H1 (cell line): ENCODE measurements around the gene NSUN7.

Experiments used
- CTCF ChIP-seq, 3 experiments: IDR thresholded peaks; 1 replicate in 2 of 3; 2 replicates in 1 of 3; pipeline versions ENCODE4 v1.5.1 to v1.6.1; 2011; ENCODE audit warnings: low read length in 3 of 3, mild to moderate bottlenecking in 3 of 3, inconsistent platforms in 2 of 3, low read depth in 1 of 3, moderate library complexity in 1 of 3; ENCODE audit not compliant: insufficient read depth in 1 of 3; ENCODE audit errors: control extremely low read depth in 1 of 3
- EP300 ChIP-seq, 2 experiments: IDR thresholded peaks; 1 replicate in 1 of 2; 2 replicates in 1 of 2; pipeline ENCODE4 v1.6.1; 2011 to 2012; ENCODE audit warnings: low read depth in 2 of 2, low read length in 2 of 2, mild to moderate bottlenecking in 2 of 2, borderline replicate concordance in 1 of 2, inconsistent platforms in 1 of 2, moderate library complexity in 1 of 2
- JUN ChIP-seq: IDR thresholded peaks from 2 replicates; pipeline ENCODE4 v1.6.1; 2011; ENCODE audit warnings: low read depth, mild to moderate bottlenecking, improper control_type of control experiment, low read length
- NRF1 ChIP-seq: IDR thresholded peaks from 2 replicates; pipeline ENCODE4 v1.6.1; 2011; ENCODE audit warnings: mild to moderate bottlenecking, low read depth, low read length, improper control_type of control experiment
- POLR2AphosphoS5 ChIP-seq: IDR thresholded peaks from 2 replicates; pipeline ENCODE4 v1.6.1; 2011; ENCODE audit warnings: low read depth, low read length
- SUZ12 ChIP-seq: fragments of 200-600 bp; sonication (generic); IDR thresholded peaks from 2 replicates; pipeline ENCODE4 v1.6.1; 2012; ENCODE audit warnings: mild to moderate bottlenecking, inconsistent platforms, low read length, moderate library complexity, mixed read lengths
- YY1 ChIP-seq: IDR thresholded peaks from 2 replicates; pipeline ENCODE4 v1.6.1; 2011; ENCODE audit warnings: low read depth, mild to moderate bottlenecking, low read length

DNA sequence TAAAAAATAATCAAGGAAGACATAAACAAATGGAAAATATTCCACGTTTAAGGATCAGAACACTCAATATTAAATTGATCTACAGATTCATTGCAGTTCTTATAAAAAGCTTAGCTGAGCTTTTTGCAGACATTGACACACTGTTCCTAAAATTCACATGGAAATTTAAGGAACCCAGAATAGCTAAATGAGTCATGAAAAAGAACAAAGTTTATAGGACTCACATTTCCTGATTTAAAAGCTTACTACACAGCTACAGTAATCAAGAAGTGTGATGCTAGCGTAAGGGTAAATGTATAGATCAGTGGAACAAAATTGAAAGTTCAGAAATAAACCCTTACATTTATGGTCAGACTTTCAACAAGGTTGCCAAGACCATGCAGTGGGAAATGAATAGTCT, 33.1 kb downstream of the NSUN7 start:
- TF ChIP-seq CTCF (IDR thresholded peaks at IDR 0.05; ENCODE audit: control extremely low read depth in 1 of 3, insufficient read depth in 1 of 3, low read depth in 1 of 3, low read length in 3 of 3) (no peak), SUZ12 (no peak), EP300 (IDR thresholded peaks at IDR 0.05; ENCODE audit: borderline replicate concordance in 1 of 2, low read depth in 2 of 2, low read length in 2 of 2) (no peak), POLR2AphosphoS5 (no peak), NRF1 (no peak), JUN (no peak), YY1 (no peak)
